ENCODE measurements around the gene DEFB112. TPM values are rescaled to one million over a fixed set of nuclear protein-coding genes. Genes with fewer than 3 reads are reported as not detected.

The DEFB112 gene
- polyA plus RNA-seq, 1 donor (not counting 4 experiments of a cell fraction or from before 2014, with no cell fraction given), result not detected

DNA sequence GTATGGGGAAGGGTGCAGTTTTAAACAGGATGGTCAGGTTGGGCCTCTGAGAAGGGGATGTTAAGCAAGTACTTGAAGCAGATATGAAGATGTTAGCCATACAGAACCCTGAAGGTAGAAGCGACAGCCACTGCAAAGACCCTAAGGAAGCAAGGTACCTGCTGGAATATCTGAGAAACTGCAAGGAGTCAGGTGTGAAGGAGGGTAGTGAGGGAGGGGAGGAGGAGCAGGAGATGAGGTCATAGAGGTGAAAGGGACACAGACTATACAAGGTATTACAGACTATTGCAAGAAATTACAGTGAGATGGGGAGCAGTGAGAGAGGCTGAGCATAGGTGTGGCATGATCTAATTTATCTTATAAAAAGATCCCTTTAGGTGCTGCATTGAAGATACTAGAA lies 22.2 kb upstream of the DEFB112 start:
- H3K79me2 ChIP-seq (ENCODE audit: control insufficient read depth, insufficient read depth, low read length), result no peaks in the 10 kb centered on the region
- no peak for FAIRE-seq
- dilution Hi-C loops (cut with MboI; ENCODE audit: extremely low pct_ligation_motif_present, low sequenced_read_pairs), result loop anchor here (25.0 kb wide), 1 partner anchor 435 kb away; the partner anchor contains the start of gene RHAG
- no peak overlapping the region for H3K27ac ChIP-seq (ENCODE audit: control insufficient read depth, insufficient read depth, low read length)
- no peak overlapping the region for H3K4me2 ChIP-seq (ENCODE audit: control insufficient read depth, extremely low read depth, insufficient read depth, low read depth, low read length)
- no peaks in the 10 kb centered on the region for H3K27me3 ChIP-seq (ENCODE audit: control insufficient read depth, extremely low read depth, insufficient read depth, low read length)
- H3K4me1 ChIP-seq (ENCODE audit: control insufficient read depth, extremely low read depth, insufficient read depth, low read length), result no peaks in the 10 kb centered on the region
- H2AFZ ChIP-seq (ENCODE audit: control insufficient read depth, low read length), result no peak overlapping the region
- TF ChIP-seq, protein P1, sequence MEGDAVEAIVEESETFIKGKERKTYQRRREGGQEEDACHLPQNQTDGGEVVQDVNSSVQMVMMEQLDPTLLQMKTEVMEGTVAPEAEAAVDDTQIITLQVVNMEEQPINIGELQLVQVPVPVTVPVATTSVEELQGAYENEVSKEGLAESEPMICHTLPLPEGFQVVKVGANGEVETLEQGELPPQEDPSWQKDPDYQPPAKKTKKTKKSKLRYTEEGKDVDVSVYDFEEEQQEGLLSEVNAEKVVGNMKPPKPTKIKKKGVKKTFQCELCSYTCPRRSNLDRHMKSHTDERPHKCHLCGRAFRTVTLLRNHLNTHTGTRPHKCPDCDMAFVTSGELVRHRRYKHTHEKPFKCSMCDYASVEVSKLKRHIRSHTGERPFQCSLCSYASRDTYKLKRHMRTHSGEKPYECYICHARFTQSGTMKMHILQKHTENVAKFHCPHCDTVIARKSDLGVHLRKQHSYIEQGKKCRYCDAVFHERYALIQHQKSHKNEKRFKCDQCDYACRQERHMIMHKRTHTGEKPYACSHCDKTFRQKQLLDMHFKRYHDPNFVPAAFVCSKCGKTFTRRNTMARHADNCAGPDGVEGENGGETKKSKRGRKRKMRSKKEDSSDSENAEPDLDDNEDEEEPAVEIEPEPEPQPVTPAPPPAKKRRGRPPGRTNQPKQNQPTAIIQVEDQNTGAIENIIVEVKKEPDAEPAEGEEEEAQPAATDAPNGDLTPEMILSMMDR (optimal IDR thresholded peaks at IDR 0.05 in 1 of 3, IDR thresholded peaks at IDR 0.05 in 1 of 3, conservative IDR thresholded peaks at IDR 0.05 in 1 of 3; ENCODE audit: extremely low read depth in 1 of 3, insufficient read depth in 2 of 3, low read length in 3 of 3), result no peak
- TF ChIP-seq EZH2 (IDR thresholded peaks at IDR 0.05; ENCODE audit: low read length), result no peak
- no peaks in the 10 kb centered on the region for H3K9me3 ChIP-seq (ENCODE audit: control insufficient read depth, low read depth, low read length)
- no peak for DNase-seq (ENCODE audit: low read depth, low spot score)
- H3K4me3 ChIP-seq (ENCODE audit: control insufficient read depth in 2 of 3, extremely low read depth in 1 of 3, insufficient read depth in 2 of 3, low read depth in 1 of 3, low read length in 3 of 3), result no peak overlapping the region
- H3K9ac ChIP-seq (ENCODE audit: control insufficient read depth, extremely low read depth, insufficient read depth, low read length), result no peak overlapping the region
- H3K36me3 ChIP-seq (ENCODE audit: control insufficient read depth in 2 of 2, extremely low read depth in 1 of 2, insufficient read depth in 2 of 2, low read length in 2 of 2), result no peaks in the 10 kb centered on the region
- no peaks in the 10 kb centered on the region for H4K20me1 ChIP-seq (ENCODE audit: control insufficient read depth, extremely low read depth, insufficient read depth, low read length)
- no peaks in the 10 kb centered on the region for H3K9me1 ChIP-seq (ENCODE audit: control insufficient read depth, extremely low read depth, insufficient read depth, low read length)

DNA sequence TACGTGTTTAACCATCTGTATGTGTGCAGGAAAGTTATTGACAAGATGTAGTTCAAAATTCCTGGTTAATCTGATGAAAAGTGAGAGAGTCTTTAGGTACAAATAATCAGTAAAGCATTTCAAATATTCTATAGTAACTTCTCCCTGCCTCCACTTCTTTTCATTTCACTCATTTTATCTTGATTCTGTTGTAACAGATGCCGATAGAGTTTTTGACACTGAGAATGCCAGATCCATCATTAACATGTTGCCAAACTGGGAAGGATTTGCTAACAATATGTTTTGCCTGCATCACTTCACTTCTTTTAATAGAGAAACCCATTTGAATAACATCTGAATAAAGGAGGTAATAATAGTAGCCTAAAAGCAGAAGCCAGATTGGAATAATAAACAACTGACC lies 20.4 kb upstream of the DEFB112 start:
- H3K4me1 ChIP-seq (ENCODE audit: control insufficient read depth, extremely low read depth, insufficient read depth, low read length), result no peaks in the 10 kb centered on the region
- no peak overlapping the region for H3K4me3 ChIP-seq (ENCODE audit: control insufficient read depth in 2 of 3, extremely low read depth in 1 of 3, insufficient read depth in 2 of 3, low read depth in 1 of 3, low read length in 3 of 3)
- no peaks in the 10 kb centered on the region for H3K9me3 ChIP-seq (ENCODE audit: control insufficient read depth, low read depth, low read length)
- H3K9me1 ChIP-seq (ENCODE audit: control insufficient read depth, extremely low read depth, insufficient read depth, low read length), result no peaks in the 10 kb centered on the region
- no peak overlapping the region for H3K27ac ChIP-seq (ENCODE audit: control insufficient read depth, insufficient read depth, low read length)
- H3K79me2 ChIP-seq (ENCODE audit: control insufficient read depth, insufficient read depth, low read length), result no peaks in the 10 kb centered on the region
- no peak overlapping the region for H3K4me2 ChIP-seq (ENCODE audit: control insufficient read depth, extremely low read depth, insufficient read depth, low read depth, low read length)
- dilution Hi-C loops (cut with MboI; ENCODE audit: extremely low pct_ligation_motif_present, low sequenced_read_pairs), result loop anchor here (25.0 kb wide), 1 partner anchor 433 kb away; the partner anchor contains the start of gene RHAG
- TF ChIP-seq EZH2 (IDR thresholded peaks at IDR 0.05; ENCODE audit: low read length), result no peak
- TF ChIP-seq, protein P1 (optimal IDR thresholded peaks at IDR 0.05 in 1 of 3, IDR thresholded peaks at IDR 0.05 in 1 of 3, conservative IDR thresholded peaks at IDR 0.05 in 1 of 3; ENCODE audit: extremely low read depth in 1 of 3, insufficient read depth in 2 of 3, low read length in 3 of 3), result no peak
- no peak for FAIRE-seq
- H4K20me1 ChIP-seq (ENCODE audit: control insufficient read depth, extremely low read depth, insufficient read depth, low read length), result no peaks in the 10 kb centered on the region
- no peak overlapping the region for H3K9ac ChIP-seq (ENCODE audit: control insufficient read depth, extremely low read depth, insufficient read depth, low read length)
- H3K36me3 ChIP-seq (ENCODE audit: control insufficient read depth in 2 of 2, extremely low read depth in 1 of 2, insufficient read depth in 2 of 2, low read length in 2 of 2), result no peaks in the 10 kb centered on the region
- H2AFZ ChIP-seq (ENCODE audit: control insufficient read depth, low read length), result no peak overlapping the region
- no peak for DNase-seq (ENCODE audit: low read depth, low spot score)
- H3K27me3 ChIP-seq (ENCODE audit: control insufficient read depth, extremely low read depth, insufficient read depth, low read length), result no peaks in the 10 kb centered on the region

All from keratinocyte (primary cell).